Osteocyte (in vitro differentiated cells): ENCODE data around the gene PMIS2. TPM values are rescaled to one million over a fixed set of nuclear protein-coding genes. Genes with fewer than 3 reads are reported as not detected.

ENCODE experiments used
- DNase-seq: peaks from one replicate; pipeline ENCODE4 v3.0.0; 2021; ENCODE audit warnings: mixed read lengths; ENCODE audit not compliant: unreplicated experiment; ENCODE audit errors: extremely low spot score
- H3K27ac Mint-ChIP-seq: one replicate; pipeline ENCODE4 v1.8.0; 2021; ENCODE audit warnings: mild to moderate bottlenecking, mixed read lengths; ENCODE audit not compliant: unreplicated experiment
- H3K27me3 Mint-ChIP-seq: one replicate; pipeline ENCODE4 v1.8.0; 2021; ENCODE audit warnings: mixed read lengths; ENCODE audit not compliant: unreplicated experiment
- H3K36me3 Mint-ChIP-seq: one replicate; pipeline ENCODE4 v1.8.0; 2021; ENCODE audit warnings: mixed read lengths; ENCODE audit not compliant: unreplicated experiment
- H3K4me1 Mint-ChIP-seq: one replicate; pipeline ENCODE4 v1.8.0; 2021; ENCODE audit warnings: mixed read lengths; ENCODE audit not compliant: unreplicated experiment
- H3K4me3 Mint-ChIP-seq: one replicate; pipeline ENCODE4 v1.8.0; 2021; ENCODE audit warnings: mild to moderate bottlenecking, moderate library complexity, mixed read lengths; ENCODE audit not compliant: unreplicated experiment
- H3K9me3 Mint-ChIP-seq: one replicate; pipeline ENCODE4 v1.8.0; 2021; ENCODE audit warnings: mixed read lengths; ENCODE audit not compliant: unreplicated experiment
- CTCF ChIP-seq: fragments of 200-600 bp; sonication (generic); IDR thresholded peaks from 2 replicates; pipeline ENCODE4 v1.5.0; 2021; ENCODE audit warnings: antibody characterized with exemption, mild to moderate bottlenecking, moderate library complexity
- total RNA-seq: library from RNA; stranded (reverse); gene quantifications from 2 replicates; pipeline ENCODE4 v1.2.1, GENCODE V29; 2021

The PMIS2 gene
- total RNA-seq, 1 donor from 2014 or later = not detected

DNA sequence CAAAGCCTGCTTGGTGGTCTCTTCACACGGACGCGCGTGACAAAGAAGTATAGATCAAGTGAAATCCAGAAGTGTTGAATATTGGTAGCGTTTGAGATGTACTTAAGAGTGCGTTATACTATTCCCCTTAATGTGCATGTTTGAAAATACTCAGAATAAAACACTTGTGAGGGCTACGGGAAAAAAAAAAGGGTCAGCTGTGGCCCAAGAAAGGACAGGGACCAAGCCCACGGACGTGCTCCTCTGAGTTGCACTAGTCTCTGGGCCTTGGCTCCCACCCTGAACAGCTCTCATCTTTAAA is 42.2 kb downstream of the PMIS2 start:
- Mint-ChIP-seq H3K27me3 (no peaks in the 10 kb centered on the region), H3K9me3 (no peaks in the 10 kb centered on the region), H3K36me3 (peaks cover 25% of the 10 kb centered on the region), H3K27ac (peak overlapping the region; percentile 92), H3K4me3 (peak overlapping the region; percentile 96), H3K4me1 (peaks cover 11% of the 10 kb centered on the region)
- DNase-seq = no peak
- no peak for TF ChIP-seq CTCF

- Mint-ChIP-seq H3K36me3 (peaks cover 28% of the 10 kb centered on the region), H3K4me1 (peaks cover 11% of the 10 kb centered on the region), H3K27ac (peak within 1 kb of the TSS; percentile 92), H3K27me3 (no peaks in the 10 kb centered on the region), H3K4me3 (peak within 1 kb of the TSS; percentile 96), H3K9me3 (no peaks in the 10 kb centered on the region)
- no peak for TF ChIP-seq CTCF
- peak; percentile 99 for DNase-seq
These were observed 42.8 kb downstream of the PMIS2 start, which contains the start of gene RBM42 for GRCh38 chr19:35628565-35629331. Gene RBM42, plus strand, starts transcription at chr19:35629036. Its CDS starts 118 bp downstream, at chr19:35629154.

DNA sequence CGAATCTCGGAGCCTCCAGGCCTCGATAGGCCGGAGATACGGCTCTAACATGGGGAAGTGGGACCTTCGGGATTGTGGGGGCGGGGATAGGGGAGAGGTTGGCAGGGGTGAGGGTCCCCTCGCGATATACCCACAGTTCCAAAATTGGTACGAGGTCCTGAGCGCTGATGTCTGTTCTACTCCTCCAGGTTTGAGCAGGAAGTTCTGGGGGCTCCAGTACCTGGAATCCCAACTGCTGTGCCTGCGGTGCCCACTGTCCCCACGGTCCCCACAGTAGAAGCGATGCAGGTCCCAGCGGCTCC is 43.3 kb downstream of the PMIS2 start:
- peak overlapping the region; percentile 96 for H3K4me3 Mint-ChIP-seq
- peaks cover 31% of the 10 kb centered on the region for H3K36me3 Mint-ChIP-seq
- no peaks in the 10 kb centered on the region for H3K27me3 Mint-ChIP-seq
- H3K9me3 Mint-ChIP-seq = no peaks in the 10 kb centered on the region
- no peak for TF ChIP-seq CTCF
- DNase-seq = no peak
- peak overlapping the region; percentile 92 for H3K27ac Mint-ChIP-seq
- H3K4me1 Mint-ChIP-seq = peaks cover 11% of the 10 kb centered on the region

GRCh38 chr19:35633727-35634440 is 47.9 kb downstream of the PMIS2 start:
- no peak overlapping the region for H3K4me3 Mint-ChIP-seq
- DNase-seq = no peak
- H3K9me3 Mint-ChIP-seq = no peaks in the 10 kb centered on the region
- no peak for TF ChIP-seq CTCF
- peaks cover 4% of the 10 kb centered on the region for H3K4me1 Mint-ChIP-seq
- H3K27me3 Mint-ChIP-seq = no peaks in the 10 kb centered on the region
- no peak overlapping the region for H3K27ac Mint-ChIP-seq
- H3K36me3 Mint-ChIP-seq = peaks cover 53% of the 10 kb centered on the region

DNA sequence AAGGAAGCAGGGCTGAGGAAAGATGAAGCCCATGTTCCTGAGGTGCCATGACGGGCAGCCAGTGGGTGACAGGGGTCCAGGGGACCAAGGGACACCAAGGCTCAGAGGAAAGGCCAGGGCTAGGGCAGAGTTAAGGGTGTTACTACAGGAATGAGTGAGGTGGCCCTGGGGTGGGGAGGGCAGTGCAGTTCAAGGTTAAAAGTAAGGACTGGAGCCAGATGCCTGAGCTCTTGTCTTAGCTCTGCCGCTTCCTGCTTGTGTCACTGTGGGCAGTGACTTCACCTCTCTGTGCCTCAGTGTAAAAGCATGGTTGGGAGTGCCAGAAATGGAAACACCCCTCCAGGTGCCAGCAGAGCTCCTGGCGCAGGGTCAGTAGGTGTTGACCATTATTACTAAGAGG is 50.7 kb downstream of the PMIS2 start:
- DNase-seq = no peak
- Mint-ChIP-seq H3K4me1 (peaks cover 3% of the 10 kb centered on the region), H3K4me3 (no peak overlapping the region), H3K27me3 (no peaks in the 10 kb centered on the region), H3K27ac (no peak overlapping the region), H3K36me3 (peaks cover 44% of the 10 kb centered on the region), H3K9me3 (no peaks in the 10 kb centered on the region)
- no peak for TF ChIP-seq CTCF
